ENCODE data around the gene DUSP5.

- TF ChIP-seq REST (IDR thresholded peaks at IDR 0.05; ENCODE audit: insufficient read depth in 1 of 2, low read depth in 2 of 2, low read length in 2 of 2) = no peak
- TF ChIP-seq POLR2AphosphoS5 (IDR thresholded peaks at IDR 0.05; ENCODE audit: low read depth, low read length) = no peak
These were observed 10.6 kb downstream of the DUSP5 start for GRCh38 chr10:110508159-110508788.
